DOHH2 (cell line): Measurements from ENCODE around the gene GRIP2.

Source experiments
- H3F3A ChIP-seq: fragments of 200-600 bp; sonication (generic), shearing (Covaris generic); 2 replicates; pipeline ENCODE4 v1.6.0; 2016; ENCODE audit warnings: antibody characterized with exemption, mild to moderate bottlenecking; ENCODE audit not compliant: control insufficient read depth, insufficient read depth
- H3K27ac ChIP-seq: fragments of 200-600 bp; sonication (generic); 2 replicates; pipeline ENCODE4 v1.5.1; 2014; ENCODE audit warnings: low read depth, mild to moderate bottlenecking, low read length, moderate library complexity
- H3K27me3 ChIP-seq: fragments of 200-600 bp; sonication (generic); 2 replicates; pipeline ENCODE4 v1.6.1; 2014; ENCODE audit warnings: mild to moderate bottlenecking, low read length, mixed read lengths; ENCODE audit not compliant: control insufficient read depth
- H3K36me3 ChIP-seq: fragments of 200-600 bp; sonication (generic); 2 replicates; pipeline ENCODE4 v1.6.1; 2014; ENCODE audit warnings: mild to moderate bottlenecking, low read length, moderate library complexity, mixed read lengths; ENCODE audit not compliant: control insufficient read depth
- H3K4me1 ChIP-seq: fragments of 200-600 bp; sonication (generic); 2 replicates; pipeline ENCODE4 v1.6.1; 2014; ENCODE audit warnings: mild to moderate bottlenecking, low read length, mixed read lengths; ENCODE audit not compliant: control insufficient read depth
- H3K4me2 ChIP-seq: fragments of 200-600 bp; sonication (generic); 2 replicates; pipeline ENCODE4 v1.6.0; 2014; ENCODE audit warnings: mild to moderate bottlenecking, low read length, moderate library complexity
- H3K4me3 ChIP-seq: fragments of 200-600 bp; sonication (generic); 2 replicates; pipeline ENCODE4 v1.5.1; 2014; ENCODE audit warnings: mild to moderate bottlenecking, low read length, mixed read lengths
- H3K79me2 ChIP-seq: fragments of 200-600 bp; sonication (generic); 2 replicates; pipeline ENCODE4 v1.6.1; 2014; ENCODE audit warnings: mild to moderate bottlenecking, low read length, mixed read lengths; ENCODE audit not compliant: control insufficient read depth
- H3K9me2 ChIP-seq: fragments of 200-600 bp; sonication (generic); replicated peaks from 2 replicates; pipeline ENCODE4 v1.6.1; 2014; ENCODE audit warnings: mild to moderate bottlenecking, low read length, mixed read lengths; ENCODE audit not compliant: control insufficient read depth
- H3K9me3 ChIP-seq: fragments of 200-600 bp; sonication (generic); 2 replicates; pipeline ENCODE4 v1.6.1; 2014; ENCODE audit warnings: antibody characterized with exemption, low read length, mixed read lengths; ENCODE audit not compliant: control insufficient read depth, insufficient read depth
- H4K20me1 ChIP-seq: fragments of 200-600 bp; sonication (generic); 2 replicates; pipeline ENCODE4 v1.6.0; 2014; ENCODE audit warnings: low read depth, mild to moderate bottlenecking, antibody characterized with exemption, low read length, moderate library complexity; ENCODE audit not compliant: control insufficient read depth, insufficient read depth
- CTCF ChIP-seq: fragments of 200-600 bp; sonication (generic); IDR thresholded peaks from one replicate; pipeline ENCODE4 v1.5.1; 2014; ENCODE audit warnings: antibody characterized with exemption, mild to moderate bottlenecking, low read depth, low read length; ENCODE audit not compliant: poor library complexity, severe bottlenecking
- EZH2phosphoT487 ChIP-seq: fragments of 200-600 bp; sonication (generic); IDR thresholded peaks from 2 replicates; pipeline ENCODE4 v1.6.1; 2017; ENCODE audit warnings: borderline replicate concordance, mild to moderate bottlenecking, antibody characterized with exemption, low read length, moderate library complexity, mixed read lengths

Gene GRIP2

DNA sequence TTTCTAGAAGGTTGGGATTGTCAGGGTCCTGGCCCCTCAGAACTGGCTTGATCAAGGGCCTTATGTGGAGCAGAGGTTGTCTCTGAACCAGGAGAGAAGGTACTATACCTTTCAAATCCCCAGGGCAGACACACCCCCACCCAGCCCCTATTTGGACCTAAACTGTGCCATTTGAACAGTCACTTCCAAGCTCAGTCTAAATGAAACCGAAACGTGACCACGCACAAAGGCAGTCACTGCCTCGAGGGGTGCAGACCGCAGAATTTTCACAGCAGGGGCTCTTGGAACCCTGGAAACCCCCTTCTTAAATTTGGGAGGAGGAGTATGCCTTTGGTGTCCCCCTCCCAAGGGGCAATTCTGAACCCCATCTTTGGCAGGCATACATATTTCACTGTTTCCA, 53.7 kb downstream of the GRIP2 start:
- Histone ChIP-seq H3K9me2 (no peaks in the 10 kb centered on the region), H4K20me1 (no peaks in the 10 kb centered on the region), H3K4me3 (no peak overlapping the region), H3K27me3 (no peaks in the 10 kb centered on the region), H3K4me1 (no peaks in the 10 kb centered on the region), H3F3A (no peaks in the 10 kb centered on the region), H3K79me2 (no peaks in the 10 kb centered on the region), H3K27ac (no peak overlapping the region), H3K9me3 (no peaks in the 10 kb centered on the region), H3K4me2 (no peak overlapping the region), H3K36me3 (peaks cover 47% of the 10 kb centered on the region)
- TF ChIP-seq EZH2phosphoT487 (no peak), CTCF (no peak)

GRCh38 chr3:14485981-14486380, 54.2 kb downstream of the GRIP2 start:
- peaks cover 50% of the 10 kb centered on the region for H3K36me3 ChIP-seq
- H4K20me1 ChIP-seq: no peaks in the 10 kb centered on the region
- H3K4me2 ChIP-seq: no peak overlapping the region
- no peaks in the 10 kb centered on the region for H3K27me3 ChIP-seq
- H3K4me1 ChIP-seq: no peaks in the 10 kb centered on the region
- no peaks in the 10 kb centered on the region for H3F3A ChIP-seq
- no peaks in the 10 kb centered on the region for H3K9me2 ChIP-seq
- no peaks in the 10 kb centered on the region for H3K79me2 ChIP-seq
- no peak overlapping the region for H3K4me3 ChIP-seq
- H3K27ac ChIP-seq: no peak overlapping the region
- TF ChIP-seq EZH2phosphoT487 (no peak), CTCF (no peak)
- H3K9me3 ChIP-seq: no peaks in the 10 kb centered on the region

- no peaks in the 10 kb centered on the region for H3K27me3 ChIP-seq
- no peaks in the 10 kb centered on the region for H3K9me3 ChIP-seq
- no peaks in the 10 kb centered on the region for H3F3A ChIP-seq
- no peaks in the 10 kb centered on the region for H3K9me2 ChIP-seq
- H3K4me3 ChIP-seq: no peak overlapping the region
- no peaks in the 10 kb centered on the region for H3K4me1 ChIP-seq
- TF ChIP-seq EZH2phosphoT487 (no peak), CTCF (no peak)
- H3K36me3 ChIP-seq: peaks cover 61% of the 10 kb centered on the region
- H4K20me1 ChIP-seq: no peaks in the 10 kb centered on the region
- H3K27ac ChIP-seq: no peak overlapping the region
- H3K4me2 ChIP-seq: no peak overlapping the region
- H3K79me2 ChIP-seq: no peaks in the 10 kb centered on the region
These were observed 55.4 kb downstream of the GRIP2 start for GRCh38 chr3:14484741-14485140.

- H3F3A ChIP-seq: no peaks in the 10 kb centered on the region
- H3K27ac ChIP-seq: no peak overlapping the region
- no peaks in the 10 kb centered on the region for H3K79me2 ChIP-seq
- TF ChIP-seq CTCF (no peak), EZH2phosphoT487 (no peak)
- no peaks in the 10 kb centered on the region for H3K27me3 ChIP-seq
- no peaks in the 10 kb centered on the region for H3K9me3 ChIP-seq
- no peaks in the 10 kb centered on the region for H3K4me1 ChIP-seq
- no peak overlapping the region for H3K4me2 ChIP-seq
- no peaks in the 10 kb centered on the region for H3K9me2 ChIP-seq
- H3K36me3 ChIP-seq: peaks cover 76% of the 10 kb centered on the region
- H4K20me1 ChIP-seq: no peaks in the 10 kb centered on the region
- no peak overlapping the region for H3K4me3 ChIP-seq
These were observed 56.9 kb downstream of the GRIP2 start for GRCh38 chr3:14483286-14483685.
